HG03354 (cell line): ENCODE data around the gene VKORC1L1.
"Not testable (repeated sequence)": the region's sequence is repeated elsewhere in the genome, so short reads cannot be mapped to it uniquely, and the experiment has no call there.

ENCODE experiments used
- ATAC-seq: cut with Tn5 transposase; IDR thresholded peaks from one replicate; pipeline ENCODE4 v1.9.1; 2021; ENCODE audit warnings: mild to moderate bottlenecking; ENCODE audit not compliant: unreplicated experiment, poor library complexity, severe bottlenecking

Gene VKORC1L1

DNA sequence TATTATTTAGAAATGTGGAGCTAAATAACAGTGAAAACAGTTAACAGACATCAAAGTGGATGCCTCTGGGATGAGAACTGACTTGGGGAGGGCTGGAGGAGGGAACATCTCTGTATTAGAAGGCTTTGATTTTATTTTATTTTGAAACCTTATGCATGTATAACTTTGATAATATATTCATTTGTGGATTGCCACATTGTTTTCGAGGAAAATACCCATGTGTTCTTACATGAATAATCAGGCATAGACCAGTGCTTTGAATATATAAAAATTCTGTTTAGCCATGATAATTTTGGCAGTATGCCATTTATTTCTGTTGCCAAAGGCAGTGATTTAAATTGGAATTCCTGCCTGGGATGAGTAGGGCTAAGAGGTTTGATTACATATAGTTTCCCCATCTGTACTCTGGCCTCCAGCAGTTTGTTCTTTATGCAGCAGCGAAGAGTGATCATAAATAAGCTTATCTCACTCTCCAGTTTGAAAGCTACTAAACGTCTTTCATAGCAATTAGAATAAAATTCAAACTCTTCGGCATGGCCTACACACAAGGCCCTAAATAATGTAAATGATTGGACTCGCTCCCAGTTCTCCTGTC is 128.0 kb downstream of the VKORC1L1 start:
- ATAC-seq = not testable (repeated sequence)

DNA sequence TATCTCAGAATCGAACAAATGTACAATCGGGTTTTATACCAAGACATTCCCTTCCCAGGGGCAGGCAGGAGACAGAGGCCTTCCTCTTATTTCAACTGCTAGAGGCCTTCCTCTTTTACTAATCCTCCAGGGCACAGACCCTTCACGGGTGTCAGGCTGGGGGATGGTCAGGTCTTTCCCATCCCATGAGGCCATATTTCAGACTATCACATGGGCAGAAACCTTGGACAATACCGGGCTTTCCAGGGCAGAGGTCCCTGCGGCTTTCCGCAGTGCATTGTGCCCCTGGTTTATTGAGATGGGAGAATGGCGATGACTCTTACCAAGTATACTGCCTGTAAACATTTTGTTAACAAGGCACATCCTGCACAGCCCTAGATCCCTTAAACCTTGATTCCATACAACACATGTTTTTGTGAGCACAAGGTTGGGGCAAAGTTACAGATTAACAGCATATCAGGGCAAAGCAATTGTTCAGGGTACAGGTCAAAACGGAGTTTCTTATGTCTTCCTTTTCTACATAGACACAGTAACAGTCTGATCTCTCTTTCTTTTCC is 132.3 kb downstream of the VKORC1L1 start:
- ATAC-seq = not testable (repeated sequence)

DNA sequence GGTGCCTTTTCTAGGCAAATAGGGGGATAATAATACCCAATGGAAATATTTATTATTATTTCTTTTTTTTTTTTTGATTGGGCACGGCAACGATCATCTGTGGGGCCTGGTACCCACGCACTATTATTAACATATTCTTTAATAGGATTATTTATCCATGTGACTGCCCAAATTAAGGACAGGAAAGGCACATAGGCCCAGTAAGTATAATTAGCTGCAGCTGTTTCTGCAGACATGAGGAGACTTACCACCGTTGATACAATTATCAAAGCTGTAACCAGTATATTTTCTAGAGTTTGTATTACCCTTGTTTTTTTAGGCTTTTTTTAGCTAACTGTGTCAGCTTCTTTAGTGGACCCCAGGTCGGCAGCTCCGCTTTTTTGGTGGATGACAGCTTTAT is 134.4 kb downstream of the VKORC1L1 start:
- ATAC-seq = no peak
